Lung (tissue), 12 donors: Measurements from ENCODE around the gene BCL2A1. TPM values are rescaled to one million over a fixed set of nuclear protein-coding genes. Genes with fewer than 3 reads are reported as not detected.

Source experiments
- ATAC-seq: fragments of 200-7000 bp; cut with Tn5 transposase; one replicate; pipeline ENCODE4 v1.9.1; 2020; ENCODE audit warnings: moderate number of reproducible peaks; ENCODE audit not compliant: insufficient read depth, low FRiP score
- DNase-seq, 3 donors: peaks; one replicate each; pipeline ENCODE4 v3.0.0-alpha.2; 2013 to 2017
- H3K27ac ChIP-seq, 2 donors: one replicate each; pipeline ENCODE4 v1.5.1; 2013; ENCODE audit warnings: mild to moderate bottlenecking in 2 of 2, moderate library complexity in 2 of 2, control low read depth in 1 of 2, inconsistent platforms in 1 of 2, low read depth in 1 of 2, low read length in 1 of 2
- H3K27me3 ChIP-seq, 3 donors: one replicate each; pipeline ENCODE4 v1.5.1; 2013; ENCODE audit warnings: low read length in 2 of 3; ENCODE audit not compliant: control insufficient read depth in 3 of 3, insufficient read depth in 3 of 3
- H3K36me3 ChIP-seq, 4 donors: one replicate each; pipeline ENCODE4 v1.5.1; 2013; ENCODE audit warnings: low read length in 4 of 4, mild to moderate bottlenecking in 1 of 4, moderate library complexity in 1 of 4; ENCODE audit not compliant: control insufficient read depth in 4 of 4, insufficient read depth in 4 of 4
- H3K4me1 ChIP-seq, 5 donors: one replicate each; pipeline ENCODE4 v1.5.1; 2013; ENCODE audit warnings: low read length in 5 of 5, mild to moderate bottlenecking in 2 of 5, moderate library complexity in 1 of 5; ENCODE audit not compliant: control insufficient read depth in 5 of 5, insufficient read depth in 5 of 5
- H3K4me3 ChIP-seq: one replicate; pipeline ENCODE4 v1.5.1; 2013; ENCODE audit warnings: mild to moderate bottlenecking, control low read depth, moderate library complexity
- H3K9ac ChIP-seq, 2 donors: one replicate each; pipeline ENCODE4 v1.5.1; 2013; ENCODE audit warnings: low read length in 2 of 2, control low read depth in 1 of 2; ENCODE audit not compliant: insufficient read depth in 1 of 2
- H3K9me3 ChIP-seq, 4 donors: one replicate each; pipeline ENCODE4 v1.5.1; 2013; ENCODE audit warnings: low read length in 3 of 4, mild to moderate bottlenecking in 1 of 4, moderate library complexity in 1 of 4; ENCODE audit not compliant: control insufficient read depth in 4 of 4, insufficient read depth in 3 of 4
- CTCF ChIP-seq: IDR thresholded peaks from 2 replicates; pipeline ENCODE4 v1.5.1; 2012; ENCODE audit warnings: mild to moderate bottlenecking; ENCODE audit errors: control extremely low read depth, extremely low read depth
- WGBS, 2 donors: extraction: QIAGEN DNeasy Blood & Tissue Kit; methylation state at CpG; one replicate each; pipeline ENCODE4 v1.1.7; 2013; 5-methylcytosine and 5-hydroxymethylcytosine counted together
- polyA plus RNA-seq, 2 donors: library from polyadenylated mRNA; stranded (reverse); fragments of 200-250 nt; gene quantifications; one replicate each; pipeline ENCODE4 v1.2.1, GENCODE V29; 2013
- total RNA-seq, 2 donors: library from RNA; depleted of rRNA in 1 of 2; stranded (reverse); fragments of >200 nt in 1 of 2; gene quantifications; one replicate each; pipeline ENCODE4 v1.2.1, GENCODE V29; 2014 to 2021
- donor health status: control.
- donor health status: control.
- donor health status: Bipolar disorder and iron deficiency.
- donor health status: healthy.
- donor health status: DM: yes; HTN: yes; CAD: no.

Gene BCL2A1
- total and polyA plus RNA-seq, 4 donors, result 27.4 to 323 (median 49.3) TPM

- no peak overlapping the region for H3K9ac ChIP-seq
- no peaks in the 10 kb centered on the region for H3K9me3 ChIP-seq
- H3K27me3 ChIP-seq, result no peaks in the 10 kb centered on the region
- no peak overlapping the region for H3K4me3 ChIP-seq
- ATAC-seq (no peak), DNase-seq (no peak)
- TF ChIP-seq CTCF, result no peak
- H3K27ac ChIP-seq, result peak overlapping the region in 1 of 2 donors; percentile 20
- H3K36me3 ChIP-seq, result no peaks in the 10 kb centered on the region
- WGBS, 2 donors, result 28 to 66% methylated on average over 7 of the region's 7 CpGs
- peaks cover 0 to 9% (median 0%) of the 10 kb centered on the region in 5 donors for H3K4me1 ChIP-seq
Observed at GRCh38 chr15:79981831-79982455, 10.9 kb upstream of the BCL2A1 start.

- Histone ChIP-seq H3K9ac (peak overlapping the region in 1 of 2 donors; percentile 54), H3K4me1 (peaks cover 0 to 9% (median 0%) of the 10 kb centered on the region in 5 donors), H3K9me3 (no peaks in the 10 kb centered on the region), H3K27me3 (no peaks in the 10 kb centered on the region), H3K27ac (peak overlapping the region in 1 of 2 donors; percentile 48), H3K36me3 (no peaks in the 10 kb centered on the region), H3K4me3 (no peak overlapping the region)
- whole genome bisulfite sequencing, 2 donors, result 40 to 57% methylated on average over 5 of the region's 5 CpGs
- peak in 2 of 3 donors; percentile 67 to 80 for DNase-seq
- TF ChIP-seq CTCF, result no peak
- peak; percentile 63 for ATAC-seq
Observed at GRCh38 chr15:79978655-79979514, 7.9 kb upstream of the BCL2A1 start.

GRCh38 chr15:79978260-79978654 lies 7.3 kb upstream of the BCL2A1 start:
- peaks cover 0 to 9% (median 0%) of the 10 kb centered on the region in 5 donors for H3K4me1 ChIP-seq
- TF ChIP-seq CTCF, result no peak
- H3K4me3 ChIP-seq, result no peak overlapping the region
- ATAC-seq, result no peak
- peak overlapping the region in 1 of 2 donors; percentile 48 for H3K27ac ChIP-seq
- WGBS, 2 donors, result 85 to 88% methylated on average over 6 of the region's 6 CpGs
- H3K9me3 ChIP-seq, result no peaks in the 10 kb centered on the region
- H3K9ac ChIP-seq, result no peak overlapping the region
- no peak for DNase-seq
- no peaks in the 10 kb centered on the region for H3K27me3 ChIP-seq
- H3K36me3 ChIP-seq, result no peaks in the 10 kb centered on the region
